Endothelial cell of umbilical vein (primary cell): Measurements from ENCODE around the gene PIGZ.

Experiments used
- POLR2A ChIP-seq: IDR thresholded peaks from 2 replicates; pipeline ENCODE4 v1.6.1; 2012; ENCODE audit warnings: low read depth, mild to moderate bottlenecking, control low read depth, low read length
- TF ChIP-seq, protein P1 (sequence below), 2 donors: IDR thresholded peaks; 1 replicate in 1 of 2; 2 replicates in 1 of 2; pipeline ENCODE4 v1.5.1; 2011; ENCODE audit warnings: low read length in 2 of 2, mild to moderate bottlenecking in 2 of 2, moderate library complexity in 2 of 2, control low read depth in 1 of 2, inconsistent platforms in 1 of 2, low read depth in 1 of 2; ENCODE audit not compliant: insufficient read depth in 1 of 2; ENCODE audit errors: extremely low read depth in 1 of 2

DNA sequence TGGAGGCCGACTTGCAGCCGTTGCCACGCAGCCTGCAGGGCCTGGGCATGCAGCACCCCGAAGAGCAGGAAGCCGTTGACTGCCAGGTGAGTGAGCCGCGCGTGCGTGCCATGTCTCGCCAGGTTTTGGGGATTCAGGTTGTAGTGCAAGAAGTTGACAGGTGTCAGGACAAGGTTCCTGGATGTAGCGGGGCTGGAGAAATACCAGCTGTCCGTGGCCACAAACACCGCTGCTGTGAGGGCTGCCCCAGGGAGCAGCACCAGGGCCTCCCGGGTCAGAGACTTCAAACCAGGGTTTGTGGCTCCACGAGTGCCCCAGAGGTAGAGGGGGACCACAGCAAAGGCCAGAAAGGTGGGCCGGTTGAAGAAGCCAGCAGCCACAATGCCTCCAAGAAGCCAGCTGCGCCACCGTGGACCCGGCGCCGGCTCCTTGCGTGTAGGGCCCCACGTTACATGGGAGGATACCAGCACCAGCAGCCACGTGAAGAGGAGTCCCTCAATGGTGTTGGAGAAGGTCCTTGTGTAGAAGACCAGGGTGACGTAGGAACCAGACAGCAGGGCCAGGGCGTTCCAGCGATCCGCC is 20.7 kb downstream of the PIGZ start:
- TF ChIP-seq POLR2A = no peak
- TF ChIP-seq, protein P1, sequence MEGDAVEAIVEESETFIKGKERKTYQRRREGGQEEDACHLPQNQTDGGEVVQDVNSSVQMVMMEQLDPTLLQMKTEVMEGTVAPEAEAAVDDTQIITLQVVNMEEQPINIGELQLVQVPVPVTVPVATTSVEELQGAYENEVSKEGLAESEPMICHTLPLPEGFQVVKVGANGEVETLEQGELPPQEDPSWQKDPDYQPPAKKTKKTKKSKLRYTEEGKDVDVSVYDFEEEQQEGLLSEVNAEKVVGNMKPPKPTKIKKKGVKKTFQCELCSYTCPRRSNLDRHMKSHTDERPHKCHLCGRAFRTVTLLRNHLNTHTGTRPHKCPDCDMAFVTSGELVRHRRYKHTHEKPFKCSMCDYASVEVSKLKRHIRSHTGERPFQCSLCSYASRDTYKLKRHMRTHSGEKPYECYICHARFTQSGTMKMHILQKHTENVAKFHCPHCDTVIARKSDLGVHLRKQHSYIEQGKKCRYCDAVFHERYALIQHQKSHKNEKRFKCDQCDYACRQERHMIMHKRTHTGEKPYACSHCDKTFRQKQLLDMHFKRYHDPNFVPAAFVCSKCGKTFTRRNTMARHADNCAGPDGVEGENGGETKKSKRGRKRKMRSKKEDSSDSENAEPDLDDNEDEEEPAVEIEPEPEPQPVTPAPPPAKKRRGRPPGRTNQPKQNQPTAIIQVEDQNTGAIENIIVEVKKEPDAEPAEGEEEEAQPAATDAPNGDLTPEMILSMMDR (IDR thresholded peaks at IDR 0.05; ENCODE audit: extremely low read depth in 1 of 2, insufficient read depth in 1 of 2, low read depth in 1 of 2, low read length in 2 of 2) = no peak
